ENCODE data around the gene ZMYND15.

Gene ZMYND15

GRCh38 chr17:4715063-4715744 is 24.4 kb upstream of the ZMYND15 start:
- no peak for DNase-seq

- DNase-seq, result no peak
Measured at GRCh38 chr17:4716081-4716480, 23.6 kb upstream of the ZMYND15 start.

GRCh38 chr17:4717791-4718190 is 21.8 kb upstream of the ZMYND15 start:
- DNase-seq, result no peak

GRCh38 chr17:4718276-4718675 is 21.4 kb upstream of the ZMYND15 start:
- DNase-seq, result no peak

- DNase-seq, result no peak
Measured at GRCh38 chr17:4719146-4719545, 20.5 kb upstream of the ZMYND15 start.

GRCh38 chr17:4719684-4720221 is 19.9 kb upstream of the ZMYND15 start:
- no peak for DNase-seq

GRCh38 chr17:4720787-4721186 is 18.8 kb upstream of the ZMYND15 start:
- no peak for DNase-seq

- DNase-seq, result no peak
Measured at GRCh38 chr17:4721203-4722135, 18.2 kb upstream of the ZMYND15 start.

GRCh38 chr17:4722678-4723240 is 16.9 kb upstream of the ZMYND15 start:
- no peak for DNase-seq

GRCh38 chr17:4724650-4725049 is 15.0 kb upstream of the ZMYND15 start:
- DNase-seq, result no peak

GRCh38 chr17:4725646-4726310 is 13.9 kb upstream of the ZMYND15 start:
- no peak for DNase-seq

GRCh38 chr17:4728124-4728523 is 11.5 kb upstream of the ZMYND15 start:
- no peak for DNase-seq

- DNase-seq, result no peak
Measured at GRCh38 chr17:4733073-4733531, 6.5 kb upstream of the ZMYND15 start.

GRCh38 chr17:4734857-4735475 is 4.7 kb upstream of the ZMYND15 start:
- DNase-seq, result no peak

- no peak for DNase-seq
Measured at GRCh38 chr17:4735876-4736651, 3.6 kb upstream of the ZMYND15 start.

GRCh38 chr17:4738136-4739121 is 1.2 kb upstream of the ZMYND15 start:
- peak; percentile 57 for DNase-seq

GRCh38 chr17:4740025-4740351 is 355 bp downstream of the ZMYND15 start:
- DNase-seq, result no peak

GRCh38 chr17:4740584-4740983 is 951 bp downstream of the ZMYND15 start:
- DNase-seq, result no peak

GRCh38 chr17:4741544-4741943 is 1.9 kb downstream of the ZMYND15 start:
- DNase-seq, result no peak

GRCh38 chr17:4742133-4742532 is 2.5 kb downstream of the ZMYND15 start:
- DNase-seq, result no peak
